ENCODE measurements around the gene MDN1. TPM values are rescaled to one million over a fixed set of nuclear protein-coding genes. Genes with fewer than 3 reads are reported as not detected.

MDN1 gene
- total RNA-seq, 4 donors from 2014 or later = 18.1 to 26.0 (median 19.5) TPM

DNA sequence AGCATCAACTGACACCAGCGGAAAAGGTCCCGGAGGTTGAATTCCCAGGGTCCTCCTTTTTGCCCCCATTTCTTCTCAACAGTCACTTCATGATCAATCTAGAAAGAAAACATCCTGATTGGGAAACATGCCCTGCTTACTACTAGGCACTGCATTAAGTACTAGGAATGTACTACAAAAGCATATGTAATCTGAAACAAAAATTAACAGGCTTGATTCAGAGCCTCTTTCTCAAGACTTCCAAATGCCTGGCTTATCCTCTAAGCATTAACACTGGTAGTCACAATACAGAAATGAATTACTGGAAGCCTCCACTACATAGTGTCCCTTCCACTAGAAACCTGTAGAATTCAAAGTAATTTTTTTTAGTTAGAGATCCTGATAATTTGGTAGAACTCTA is 96.5 kb downstream of the MDN1 start:
- DNase-seq (ENCODE audit: extremely low spot score) = no peak
- intact Hi-C loops (cut with DNase I) = no loop called here
- 96% methylated on average over 2 of the region's 2 CpGs for WGBS
- TF ChIP-seq EP300 (IDR thresholded peaks at IDR 0.05) (no peak), POLR2A (IDR thresholded peaks at IDR 0.05; ENCODE audit: low read depth) (no peak), POLR2AphosphoS5 (IDR thresholded peaks at IDR 0.05) (no peak)
- TF ChIP-seq, protein P1, sequence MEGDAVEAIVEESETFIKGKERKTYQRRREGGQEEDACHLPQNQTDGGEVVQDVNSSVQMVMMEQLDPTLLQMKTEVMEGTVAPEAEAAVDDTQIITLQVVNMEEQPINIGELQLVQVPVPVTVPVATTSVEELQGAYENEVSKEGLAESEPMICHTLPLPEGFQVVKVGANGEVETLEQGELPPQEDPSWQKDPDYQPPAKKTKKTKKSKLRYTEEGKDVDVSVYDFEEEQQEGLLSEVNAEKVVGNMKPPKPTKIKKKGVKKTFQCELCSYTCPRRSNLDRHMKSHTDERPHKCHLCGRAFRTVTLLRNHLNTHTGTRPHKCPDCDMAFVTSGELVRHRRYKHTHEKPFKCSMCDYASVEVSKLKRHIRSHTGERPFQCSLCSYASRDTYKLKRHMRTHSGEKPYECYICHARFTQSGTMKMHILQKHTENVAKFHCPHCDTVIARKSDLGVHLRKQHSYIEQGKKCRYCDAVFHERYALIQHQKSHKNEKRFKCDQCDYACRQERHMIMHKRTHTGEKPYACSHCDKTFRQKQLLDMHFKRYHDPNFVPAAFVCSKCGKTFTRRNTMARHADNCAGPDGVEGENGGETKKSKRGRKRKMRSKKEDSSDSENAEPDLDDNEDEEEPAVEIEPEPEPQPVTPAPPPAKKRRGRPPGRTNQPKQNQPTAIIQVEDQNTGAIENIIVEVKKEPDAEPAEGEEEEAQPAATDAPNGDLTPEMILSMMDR (IDR thresholded peaks at IDR 0.05) = no peak
- H3K36me3 ChIP-seq = peaks cover 48 to 92% (median 83%) of the 10 kb centered on the region in 4 donors
- H3K27me3 ChIP-seq = no peaks in the 10 kb centered on the region
- no peaks in the 10 kb centered on the region for H3K9me3 ChIP-seq
- H3K27ac ChIP-seq (replicated peaks in 1 of 4) = no peak overlapping the region
- no peaks in the 10 kb centered on the region for H3K4me1 ChIP-seq
- H3K4me3 ChIP-seq = no peak overlapping the region

- WGBS = 83% methylated on average over 3 of the region's 3 CpGs
- no peak for DNase-seq (ENCODE audit: extremely low spot score)
- intact Hi-C loops (cut with DNase I) = no loop called here
- Histone ChIP-seq H3K9me3 (no peaks in the 10 kb centered on the region), H3K4me3 (no peak overlapping the region), H3K4me1 (no peaks in the 10 kb centered on the region), H3K27ac (replicated peaks in 1 of 4) (no peak overlapping the region), H3K27me3 (no peaks in the 10 kb centered on the region), H3K36me3 (peaks cover 58 to 92% (median 87%) of the 10 kb centered on the region in 4 donors)
- TF ChIP-seq POLR2A (IDR thresholded peaks at IDR 0.05; ENCODE audit: low read depth) (no peak), EP300 (IDR thresholded peaks at IDR 0.05) (no peak), POLR2AphosphoS5 (IDR thresholded peaks at IDR 0.05) (no peak)
- TF ChIP-seq, protein P1 (IDR thresholded peaks at IDR 0.05) = no peak
These were observed 103.1 kb downstream of the MDN1 start for GRCh38 chr6:89716532-89716931.

DNA sequence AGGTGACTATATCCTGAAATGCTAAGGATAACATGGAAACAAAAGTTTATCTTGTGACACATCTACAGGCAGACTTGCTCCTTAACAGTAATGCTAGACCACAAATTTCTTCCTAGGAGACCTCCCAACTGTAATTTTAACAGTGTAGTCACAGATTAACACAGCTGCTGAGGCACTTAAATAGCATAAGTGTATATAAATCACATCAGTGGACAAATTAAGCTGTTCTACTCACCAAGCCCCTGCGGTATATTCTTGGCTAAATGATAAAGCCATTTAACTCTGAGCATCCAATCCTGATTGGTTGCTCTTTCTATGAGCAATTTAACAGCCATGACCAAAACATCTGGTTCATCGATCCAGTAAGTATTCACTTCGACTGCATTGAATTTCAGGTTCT is 107.8 kb downstream of the MDN1 start:
- intact Hi-C loops (cut with DNase I) = no loop called here
- no peaks in the 10 kb centered on the region for H3K4me1 ChIP-seq
- TF ChIP-seq EP300 (IDR thresholded peaks at IDR 0.05) (no peak), POLR2AphosphoS5 (IDR thresholded peaks at IDR 0.05) (no peak), POLR2A (IDR thresholded peaks at IDR 0.05; ENCODE audit: low read depth) (no peak)
- TF ChIP-seq, protein P1 (IDR thresholded peaks at IDR 0.05) = no peak
- H3K9me3 ChIP-seq = no peaks in the 10 kb centered on the region
- no peak overlapping the region for H3K4me3 ChIP-seq
- 95% methylated on average over 3 of the region's 3 CpGs for WGBS
- H3K27me3 ChIP-seq = no peaks in the 10 kb centered on the region
- DNase-seq (ENCODE audit: extremely low spot score) = no peak
- no peak overlapping the region for H3K27ac ChIP-seq (replicated peaks in 1 of 4)
- peaks cover 69 to 98% (median 85%) of the 10 kb centered on the region in 4 donors for H3K36me3 ChIP-seq

DNA sequence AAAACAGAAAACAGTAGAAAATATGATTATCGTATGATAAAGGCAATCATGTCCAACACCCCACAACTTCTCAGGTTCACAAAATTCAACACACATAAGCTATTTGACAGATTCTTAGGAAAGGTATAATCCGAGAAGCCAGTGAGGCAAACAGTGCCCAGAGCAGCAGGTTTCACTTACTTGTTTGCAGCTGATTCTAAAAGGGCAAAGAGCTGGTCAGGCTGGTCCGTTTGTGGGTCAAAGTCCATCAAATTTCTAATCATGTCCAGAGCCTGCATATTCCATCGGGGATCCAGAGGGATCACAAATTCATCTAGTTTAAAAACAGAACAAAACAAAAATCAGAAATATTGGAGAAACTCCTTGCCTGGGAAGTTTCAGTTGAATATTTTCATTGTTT is 111.3 kb downstream of the MDN1 start:
- no peak overlapping the region for H3K27ac ChIP-seq (replicated peaks in 1 of 4)
- TF ChIP-seq POLR2A (IDR thresholded peaks at IDR 0.05; ENCODE audit: low read depth) = no peak
- 72% methylated on average over 4 of the region's 4 CpGs for WGBS
- no peak overlapping the region for H3K4me3 ChIP-seq
- H3K36me3 ChIP-seq = peaks cover 48 to 99% (median 76%) of the 10 kb centered on the region in 4 donors
- no peaks in the 10 kb centered on the region for H3K9me3 ChIP-seq
- intact Hi-C loops (cut with DNase I) = no loop called here
- H3K27me3 ChIP-seq = no peaks in the 10 kb centered on the region
- H3K4me1 ChIP-seq = no peaks in the 10 kb centered on the region
- no peak for DNase-seq (ENCODE audit: extremely low spot score)

GRCh38 chr6:89707766-89708165 is 111.8 kb downstream of the MDN1 start:
- peaks cover 44 to 99% (median 74%) of the 10 kb centered on the region in 4 donors for H3K36me3 ChIP-seq
- TF ChIP-seq, protein P1 (IDR thresholded peaks at IDR 0.05) = no peak
- no peak for TF ChIP-seq POLR2A (IDR thresholded peaks at IDR 0.05; ENCODE audit: low read depth)
- WGBS = 100% methylated on average over 1 of the region's 1 CpG
- no peaks in the 10 kb centered on the region for H3K27me3 ChIP-seq
- intact Hi-C loops (cut with DNase I) = no loop called here
- no peak overlapping the region for H3K27ac ChIP-seq (replicated peaks in 1 of 4)
- no peak for DNase-seq (ENCODE audit: extremely low spot score)
- H3K9me3 ChIP-seq = no peaks in the 10 kb centered on the region
- H3K4me3 ChIP-seq = no peak overlapping the region
- H3K4me1 ChIP-seq = no peaks in the 10 kb centered on the region

Measured in esophagus muscularis mucosa (tissue), 4 donors.